HepG2 (cell line): ENCODE measurements around the gene ANKRD11. TPM values are rescaled to one million over a fixed set of nuclear protein-coding genes. Genes with fewer than 3 reads are reported as not detected.

Source experiments
- ATF1 ChIP-seq: IDR thresholded peaks from 2 replicates; pipeline ENCODE4 v1.6.1; 2016; ENCODE audit warnings: mild to moderate bottlenecking, control low read depth
- DNMT1 ChIP-seq: sonication (generic); formaldehyde crosslinking; IDR thresholded peaks from 2 replicates; pipeline ENCODE4 v1.5.1; 2020; ENCODE audit warnings: mild to moderate bottlenecking, missing genetic modification reagents
- FOSL1 ChIP-seq: sonication (generic); formaldehyde crosslinking; IDR thresholded peaks from 2 replicates; pipeline ENCODE4 v1.9.0; 2021; ENCODE audit warnings: missing genetic modification reagents, borderline replicate concordance
- HMG20B ChIP-seq: conservative IDR thresholded peaks from 2 replicates; pipeline ENCODE4 v1.6.1; 2016; ENCODE audit warnings: missing genetic modification reagents, missing compliant biosample characterization
- KLF12 ChIP-seq: sonication (generic); formaldehyde crosslinking; IDR thresholded peaks from 2 replicates; pipeline ENCODE4 v1.4.0; 2020; ENCODE audit warnings: missing genetic modification reagents, borderline replicate concordance
- MTA1 ChIP-seq: sonication (generic); formaldehyde crosslinking; IDR thresholded peaks from 2 replicates; pipeline ENCODE4 v1.4.0; 2020; ENCODE audit warnings: missing genetic modification reagents, mild to moderate bottlenecking, borderline replicate concordance
- SAFB2 ChIP-seq: sonication (generic); formaldehyde crosslinking; IDR thresholded peaks from 2 replicates; pipeline ENCODE4 v1.5.1; 2020; ENCODE audit warnings: missing genetic modification reagents, low read depth, mild to moderate bottlenecking, borderline replicate concordance
- SAP130 ChIP-seq: IDR thresholded peaks from 2 replicates; pipeline ENCODE4 v1.6.1; 2016; ENCODE audit warnings: low read depth
- ZNF264 ChIP-seq: sonication (generic); formaldehyde crosslinking; IDR thresholded peaks from 2 replicates; pipeline ENCODE4 v1.4.0; 2020; ENCODE audit warnings: missing genetic modification reagents
- ZNF30 ChIP-seq: sonication (generic); formaldehyde crosslinking; IDR thresholded peaks from 2 replicates; pipeline ENCODE4 v1.5.0; 2020; ENCODE audit warnings: mild to moderate bottlenecking, missing genetic modification reagents
- ZNF337 ChIP-seq: sonication (generic); formaldehyde crosslinking; IDR thresholded peaks from 2 replicates; pipeline ENCODE4 v1.5.1; 2020; ENCODE audit warnings: missing genetic modification reagents, low read depth, mild to moderate bottlenecking, borderline replicate concordance
- ZNF616 ChIP-seq: sonication (generic); formaldehyde crosslinking; IDR thresholded peaks from 2 replicates; pipeline ENCODE4 v1.5.0; 2020; ENCODE audit warnings: low read depth, mild to moderate bottlenecking, missing genetic modification reagents
- ZNF674 ChIP-seq: sonication (generic); formaldehyde crosslinking; IDR thresholded peaks from 2 replicates; pipeline ENCODE4 v1.5.0; 2020; ENCODE audit warnings: low read depth, mild to moderate bottlenecking, missing genetic modification reagents
- ZNF678 ChIP-seq: sonication (generic); formaldehyde crosslinking; IDR thresholded peaks from 2 replicates; pipeline ENCODE4 v1.4.0; 2020; ENCODE audit warnings: mild to moderate bottlenecking, missing genetic modification reagents
- polyA plus RNA-seq, 8 experiments: library from polyadenylated mRNA; depleted of rRNA in 3 of 8; stranded (reverse) in 7 of 8; unstranded in 1 of 8; fragments of >200 nt; fragmentation: Illumina TruSeq in 4 of 8; extraction: Trizol in 4 of 8; gene quantifications; 2 replicates each; pipeline versions ENCODE4 v1.2.1 to v1.2.3, GENCODE V29; 2011 to 2016; ENCODE audit warnings: low read depth in 4 of 8, missing spikeins in 1 of 8, mixed read lengths in 1 of 8; ENCODE audit not compliant: insufficient read depth in 1 of 8
- total RNA-seq, 5 experiments: library from RNA; depleted of rRNA; stranded (reverse); fragments of >200 nt; fragmentation: Illumina TruSeq; extraction: Trizol; gene quantifications; 2 replicates each; pipeline ENCODE4 v1.2.3, GENCODE V29; 2016; ENCODE audit warnings: low read depth in 1 of 5
- TF ChIP-seq, protein P1 (sequence below): sonication (generic); formaldehyde crosslinking; IDR thresholded peaks from 2 replicates; pipeline ENCODE4 v1.4.0; 2020; ENCODE audit warnings: missing genetic modification reagents, mild to moderate bottlenecking, borderline replicate concordance
- TF ChIP-seq, protein P2 (sequence below): sonication (generic); formaldehyde crosslinking; IDR thresholded peaks from 2 replicates; pipeline ENCODE4 v1.4.0; 2020; ENCODE audit warnings: mild to moderate bottlenecking, low read depth, missing genetic modification reagents
- TF ChIP-seq, protein P3 (sequence below): sonication (generic); formaldehyde crosslinking; IDR thresholded peaks from 2 replicates; pipeline ENCODE4 v1.5.1; 2020; ENCODE audit warnings: missing genetic modification reagents, mild to moderate bottlenecking, borderline replicate concordance
- TF ChIP-seq, protein P4 (sequence below): sonication (generic); formaldehyde crosslinking; IDR thresholded peaks from 2 replicates; pipeline ENCODE4 v1.8.1; 2022; ENCODE audit warnings: low read depth, mild to moderate bottlenecking, missing genetic modification reagents

The ANKRD11 gene
- total and polyA plus RNA-seq, 2 of the 13 experiments (the other 11 are each of a cell fraction or from before 2014, with no cell fraction given), result 21.4 to 38.4 TPM

DNA sequence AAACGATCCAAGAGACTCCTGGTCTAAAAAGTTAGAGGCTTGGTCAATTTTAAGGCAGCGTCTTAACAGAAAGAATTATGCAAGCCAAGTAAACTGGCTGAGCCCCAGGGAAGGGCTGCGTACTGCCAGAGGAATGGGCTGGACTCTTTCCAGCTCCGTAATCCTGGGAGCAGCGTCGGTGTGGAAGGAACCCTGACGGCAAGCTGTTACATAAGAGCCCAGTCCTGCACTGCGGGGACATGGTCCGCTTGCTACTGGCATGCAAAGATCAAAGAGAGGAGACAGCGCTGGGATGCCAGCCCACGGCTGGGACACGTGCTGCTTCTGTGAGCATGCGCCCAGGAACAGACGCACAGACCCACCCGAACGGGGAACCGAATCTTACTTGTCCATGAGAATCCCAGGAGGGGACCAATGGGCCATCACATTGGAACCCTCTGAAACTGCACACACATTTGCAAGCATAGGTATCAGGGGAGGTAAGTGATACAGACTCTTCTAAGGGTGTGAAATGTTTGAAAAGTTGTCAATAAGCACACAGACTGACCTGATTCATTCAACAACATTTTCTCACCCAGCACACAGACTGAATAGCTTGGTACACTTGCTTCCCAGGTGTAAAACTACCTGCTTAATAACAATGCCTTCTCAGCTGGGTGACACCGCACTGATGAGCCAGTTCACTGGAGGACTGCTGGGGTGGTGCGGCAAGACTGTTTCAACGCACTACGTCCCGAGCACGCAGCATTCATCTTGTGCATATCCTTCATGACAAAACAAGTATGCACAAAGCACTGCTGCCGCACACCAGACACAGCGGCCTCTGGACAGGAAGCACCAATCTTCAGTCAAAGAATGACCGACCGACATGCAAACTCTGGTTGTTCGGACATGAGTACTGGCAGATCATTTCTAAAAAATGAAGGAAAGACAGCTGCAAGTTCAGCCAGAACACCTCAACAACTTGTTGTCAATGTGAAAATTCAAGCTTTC is 94.9 kb downstream of the ANKRD11 start (continued):
- TF ChIP-seq ZNF678 (CRISPR knock-in tag), result no peak; the same call in 1 of the 2 replicates
- TF ChIP-seq MTA1 (CRISPR knock-in tag), result peak; percentile 99
- TF ChIP-seq ATF1, result 0 out of 2 replicates have a peak, but pooled peaks have one; percentile 41
- TF ChIP-seq KLF12, result no peak; the same call in 1 of the 2 replicates
- TF ChIP-seq ZNF674 (CRISPR knock-in tag), result peak; percentile 75; the same call in 1 of the 2 replicates
- TF ChIP-seq ZNF30 (CRISPR knock-in tag), result no peak; the same call in 1 of the 2 replicates
- TF ChIP-seq, protein P1, sequence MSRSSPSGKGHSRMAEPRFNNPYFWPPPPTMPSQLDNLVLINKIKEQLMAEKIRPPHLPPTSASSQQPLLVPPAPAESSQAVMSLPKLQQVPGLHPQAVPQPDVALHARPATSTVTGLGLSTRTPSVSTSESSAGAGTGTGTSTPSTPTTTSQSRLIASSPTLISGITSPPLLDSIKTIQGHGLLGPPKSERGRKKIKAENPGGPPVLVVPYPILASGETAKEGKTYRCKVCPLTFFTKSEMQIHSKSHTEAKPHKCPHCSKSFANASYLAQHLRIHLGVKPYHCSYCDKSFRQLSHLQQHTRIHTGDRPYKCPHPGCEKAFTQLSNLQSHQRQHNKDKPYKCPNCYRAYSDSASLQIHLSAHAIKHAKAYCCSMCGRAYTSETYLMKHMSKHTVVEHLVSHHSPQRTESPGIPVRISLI, result peak; percentile 74; the same call in 1 of the 2 replicates
- TF ChIP-seq, protein P2, sequence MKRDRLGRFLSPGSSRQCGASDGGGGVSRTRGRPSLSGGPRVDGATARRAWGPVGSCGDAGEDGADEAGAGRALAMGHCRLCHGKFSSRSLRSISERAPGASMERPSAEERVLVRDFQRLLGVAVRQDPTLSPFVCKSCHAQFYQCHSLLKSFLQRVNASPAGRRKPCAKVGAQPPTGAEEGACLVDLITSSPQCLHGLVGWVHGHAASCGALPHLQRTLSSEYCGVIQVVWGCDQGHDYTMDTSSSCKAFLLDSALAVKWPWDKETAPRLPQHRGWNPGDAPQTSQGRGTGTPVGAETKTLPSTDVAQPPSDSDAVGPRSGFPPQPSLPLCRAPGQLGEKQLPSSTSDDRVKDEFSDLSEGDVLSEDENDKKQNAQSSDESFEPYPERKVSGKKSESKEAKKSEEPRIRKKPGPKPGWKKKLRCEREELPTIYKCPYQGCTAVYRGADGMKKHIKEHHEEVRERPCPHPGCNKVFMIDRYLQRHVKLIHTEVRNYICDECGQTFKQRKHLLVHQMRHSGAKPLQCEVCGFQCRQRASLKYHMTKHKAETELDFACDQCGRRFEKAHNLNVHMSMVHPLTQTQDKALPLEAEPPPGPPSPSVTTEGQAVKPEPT (CRISPR knock-in tag), result peak; percentile 91; the same call in 1 of the 2 replicates
- peak; percentile 97 for TF ChIP-seq ZNF264
- TF ChIP-seq ZNF337 (CRISPR knock-in tag), result peak; percentile 84; the same call in 1 of the 2 replicates
- TF ChIP-seq DNMT1 (CRISPR knock-in tag), result no peak
- TF ChIP-seq, protein P3, sequence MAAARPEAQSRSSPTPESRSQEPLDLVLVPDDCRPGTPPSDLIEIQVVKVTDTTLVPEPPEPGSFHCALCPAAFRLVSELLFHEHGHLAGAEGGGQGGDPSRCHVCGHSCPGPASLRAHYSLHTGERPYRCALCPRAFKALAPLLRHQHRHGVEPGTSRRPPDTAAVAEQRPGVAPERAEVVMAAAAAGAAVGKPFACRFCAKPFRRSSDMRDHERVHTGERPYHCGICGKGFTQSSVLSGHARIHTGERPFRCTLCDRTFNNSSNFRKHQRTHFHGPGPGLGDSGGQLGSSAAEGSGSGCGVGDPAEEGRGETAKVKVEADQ (CRISPR knock-in tag), result peak; percentile 55
- TF ChIP-seq, protein P4, sequence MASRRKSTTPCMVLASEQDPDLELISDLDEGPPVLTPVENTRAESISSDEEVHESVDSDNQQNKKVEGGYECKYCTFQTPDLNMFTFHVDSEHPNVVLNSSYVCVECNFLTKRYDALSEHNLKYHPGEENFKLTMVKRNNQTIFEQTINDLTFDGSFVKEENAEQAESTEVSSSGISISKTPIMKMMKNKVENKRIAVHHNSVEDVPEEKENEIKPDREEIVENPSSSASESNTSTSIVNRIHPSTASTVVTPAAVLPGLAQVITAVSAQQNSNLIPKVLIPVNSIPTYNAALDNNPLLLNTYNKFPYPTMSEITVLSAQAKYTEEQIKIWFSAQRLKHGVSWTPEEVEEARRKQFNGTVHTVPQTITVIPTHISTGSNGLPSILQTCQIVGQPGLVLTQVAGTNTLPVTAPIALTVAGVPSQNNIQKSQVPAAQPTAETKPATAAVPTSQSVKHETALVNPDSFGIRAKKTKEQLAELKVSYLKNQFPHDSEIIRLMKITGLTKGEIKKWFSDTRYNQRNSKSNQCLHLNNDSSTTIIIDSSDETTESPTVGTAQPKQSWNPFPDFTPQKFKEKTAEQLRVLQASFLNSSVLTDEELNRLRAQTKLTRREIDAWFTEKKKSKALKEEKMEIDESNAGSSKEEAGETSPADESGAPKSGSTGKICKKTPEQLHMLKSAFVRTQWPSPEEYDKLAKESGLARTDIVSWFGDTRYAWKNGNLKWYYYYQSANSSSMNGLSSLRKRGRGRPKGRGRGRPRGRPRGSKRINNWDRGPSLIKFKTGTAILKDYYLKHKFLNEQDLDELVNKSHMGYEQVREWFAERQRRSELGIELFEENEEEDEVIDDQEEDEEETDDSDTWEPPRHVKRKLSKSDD (CRISPR knock-in tag), result peak; percentile 94
- 0 out of 2 replicates have a peak, but pooled peaks have one; percentile 87 for TF ChIP-seq ZNF616 (CRISPR knock-in tag)
- peak; percentile 89 for TF ChIP-seq HMG20B (CRISPR knock-in tag)
- TF ChIP-seq SAFB2 (CRISPR knock-in tag), result peak; percentile 67
- TF ChIP-seq SAP130 (CRISPR knock-in tag), result peak; percentile 100
- no peak for TF ChIP-seq FOSL1 (CRISPR knock-in tag)
